Transverse colon (tissue), 4 donors: Measurements from ENCODE around the gene MAST2. TPM values are rescaled to one million over a fixed set of nuclear protein-coding genes. Genes with fewer than 3 reads are reported as not detected.
A peak's percentile ranks its signal among the peaks of the same experiment; 100 is the strongest.
"Not testable (repeated sequence)": the region's sequence is repeated elsewhere in the genome, so short reads cannot be mapped to it uniquely, and the experiment has no call there.

ENCODE experiments used
- DNase-seq: peaks from one replicate; pipeline ENCODE4 v3.0.0-alpha.2; 2019
- H3K27ac ChIP-seq, 4 donors: fragments of 200-600 bp; sonication (generic); 2 replicates each; pipeline ENCODE4 v1.5.1; 2016 to 2018; ENCODE audit warnings: inconsistent platforms in 4 of 4
- H3K27me3 ChIP-seq: fragments of 200-600 bp; sonication (generic); 2 replicates; pipeline ENCODE4 v1.5.1; 2017; ENCODE audit warnings: inconsistent platforms
- H3K36me3 ChIP-seq, 4 donors: fragments of 200-600 bp; sonication (generic); 2 replicates each; pipeline ENCODE4 v1.5.1; 2017 to 2019; ENCODE audit warnings: inconsistent platforms in 4 of 4
- H3K4me1 ChIP-seq, 4 donors: fragments of 200-600 bp; sonication (generic); 2 replicates each; pipeline ENCODE4 v1.5.1; 2017 to 2020; ENCODE audit warnings: inconsistent platforms in 4 of 4
- H3K4me3 ChIP-seq, 4 donors: fragments of 200-600 bp; sonication (generic); 1 replicate in 1 of 4; 2 replicates in 3 of 4; pipeline versions ENCODE4 v1.5.1 to v1.6.1; 2017 to 2019; ENCODE audit warnings: inconsistent platforms in 4 of 4
- H3K9me3 ChIP-seq, 2 donors: fragments of 200-600 bp; sonication (generic); 2 replicates each; pipeline ENCODE4 v1.5.1; 2017 to 2019; ENCODE audit warnings: inconsistent platforms in 2 of 2
- CTCF ChIP-seq, 5 experiments: fragments of 200-600 bp in 3 of 5; fragments of 450-650 bp in 2 of 5; sonication (generic) in 3 of 5; IDR thresholded peaks; 1 replicate in 2 of 5; 2 replicates in 3 of 5; pipeline ENCODE4 v1.5.1; 2016 to 2017; ENCODE audit warnings: antibody characterized with exemption in 5 of 5, inconsistent platforms in 3 of 5, mild to moderate bottlenecking in 2 of 5, moderate library complexity in 1 of 5
- EP300 ChIP-seq: sonication (generic); formaldehyde crosslinking; IDR thresholded peaks from one replicate; pipeline ENCODE4 v1.6.1; 2017; ENCODE audit warnings: antibody characterized with exemption, low read depth
- POLR2A ChIP-seq: fragments of 450-650 bp; IDR thresholded peaks from one replicate; pipeline ENCODE4 v1.6.1; 2016; ENCODE audit warnings: antibody characterized with exemption, mild to moderate bottlenecking, moderate library complexity
- POLR2AphosphoS5 ChIP-seq, 3 donors: sonication (generic); formaldehyde crosslinking; IDR thresholded peaks; one replicate each; pipeline ENCODE4 v1.6.1; 2016; ENCODE audit warnings: antibody characterized with exemption in 3 of 3
- WGBS, 2 donors: methylation state at CpG; one replicate each; pipeline ENCODE4 v1.1.5; 2018; ENCODE audit warnings: low coverage in 1 of 2; 5-methylcytosine and 5-hydroxymethylcytosine counted together
- in situ Hi-C, 4 donors: fragments of 200-750 bp; cut with MboI; loops; one replicate each; pipeline versions ENCODE4 v1.15.0 to v1.15.1; 2017; ENCODE audit warnings: low sequenced_read_pairs in 3 of 4, low pct_ligation_motif_present in 1 of 4, low pct_unique_long_range_greater_than_20kb in 1 of 4
- intact Hi-C: fragments of 100-400 bp; cut with DNase I; formaldehyde crosslinking; loops from one replicate; pipeline ENCODE4 v1.15.1; 2023; ENCODE audit warnings: low total_unique reads
- total RNA-seq, 4 donors: library from RNA; depleted of rRNA; stranded (reverse); fragments of >200 nt; gene quantifications; one replicate each; pipeline ENCODE4 v1.1.0, GENCODE V29; 2016

Gene MAST2
- total RNA-seq, 4 donors from 2014 or later: 160 to 313 (median 161) TPM

GRCh38 chr1:45926330-45926729 is 122.9 kb downstream of the MAST2 start:
- Histone ChIP-seq H3K27me3 (no peaks in the 10 kb centered on the region), H3K27ac (no peak overlapping the region), H3K4me3 (no peak overlapping the region), H3K4me1 (peaks cover 4 to 28% (median 14%) of the 10 kb centered on the region in 4 donors), H3K9me3 (no peaks in the 10 kb centered on the region), H3K36me3 (no peaks in the 10 kb centered on the region)
- no peak for DNase-seq
- in situ Hi-C loops: no loop called here
- TF ChIP-seq POLR2AphosphoS5 (IDR thresholded peaks at IDR 0.05) (no peak), EP300 (no peak), POLR2A (no peak), CTCF (IDR thresholded peaks at IDR 0.05) (no peak)
- intact Hi-C loops: no loop called here
- 85 to 86% methylated on average over 2 of the region's 2 CpGs for WGBS, 2 donors

- H3K36me3 ChIP-seq, intact Hi-C loops, in situ Hi-C loops, H3K9me3 ChIP-seq, H3K27me3 ChIP-seq, H3K4me3 ChIP-seq, DNase-seq, H3K27ac ChIP-seq: not testable (repeated sequence)
- H3K4me1 ChIP-seq: peaks cover 4 to 34% (median 15%) of the 10 kb centered on the region in 4 donors
- WGBS, 2 donors: 96 to 100% methylated on average over 1 to 14 of the region's 14 CpGs
Measured at GRCh38 chr1:45927231-45927915, 124.0 kb downstream of the MAST2 start.

DNA sequence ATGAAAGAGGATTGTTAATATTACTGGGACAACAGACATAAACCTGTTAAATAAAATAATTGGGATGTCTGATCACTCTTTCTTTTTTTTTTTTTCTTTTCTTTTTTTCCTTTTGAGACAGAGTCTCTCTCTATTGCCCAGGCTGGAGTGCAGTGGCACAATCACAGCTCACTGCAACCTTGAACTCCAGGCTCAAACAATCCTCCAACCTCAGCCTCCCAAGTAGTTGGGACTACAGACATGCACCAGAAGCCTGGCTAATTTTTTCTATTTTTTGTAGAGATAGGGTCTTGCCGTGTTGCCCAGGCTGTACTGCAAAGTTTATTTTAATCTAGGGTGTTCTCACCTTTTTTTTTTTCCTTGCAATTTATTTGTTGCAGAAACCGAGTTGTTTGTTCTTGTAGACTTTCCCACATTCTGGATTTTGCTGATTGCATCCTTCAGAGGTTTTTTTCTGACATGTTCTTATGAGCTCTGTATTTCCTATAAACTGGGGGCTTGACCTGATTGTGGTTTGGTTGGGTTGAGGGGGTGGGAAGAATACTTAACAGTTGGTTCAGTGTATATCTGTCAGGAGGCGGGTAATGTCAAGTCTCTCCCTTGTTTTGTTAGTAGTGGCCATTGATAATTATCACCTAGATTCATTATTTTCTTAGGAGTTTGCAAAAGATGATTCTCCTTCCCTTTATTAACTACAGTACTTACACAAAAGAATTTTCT is 125.2 kb downstream of the MAST2 start:
- Histone ChIP-seq H3K27ac (no peak overlapping the region), H3K4me1 (peaks cover 4 to 34% (median 17%) of the 10 kb centered on the region in 4 donors), H3K36me3 (no peaks in the 10 kb centered on the region), H3K9me3 (no peaks in the 10 kb centered on the region), H3K27me3 (no peaks in the 10 kb centered on the region), H3K4me3 (no peak overlapping the region)
- no peak for TF ChIP-seq POLR2A
- no peak for TF ChIP-seq CTCF (IDR thresholded peaks at IDR 0.05)
- no peak for TF ChIP-seq EP300
- no peak for TF ChIP-seq POLR2AphosphoS5 (IDR thresholded peaks at IDR 0.05)
- WGBS, 2 donors: 80 to 84% methylated on average over 1 to 3 of the region's 3 CpGs
- no peak for DNase-seq
- in situ Hi-C loops (no loop called here), intact Hi-C loops (no loop called here)

- no peaks in the 10 kb centered on the region for H3K9me3 ChIP-seq
- H3K4me3 ChIP-seq: no peak overlapping the region
- in situ Hi-C loops: no loop called here
- H3K36me3 ChIP-seq: no peaks in the 10 kb centered on the region
- no peak for TF ChIP-seq CTCF (IDR thresholded peaks at IDR 0.05)
- no peak for TF ChIP-seq POLR2AphosphoS5 (IDR thresholded peaks at IDR 0.05)
- TF ChIP-seq POLR2A: no peak
- no peak for TF ChIP-seq EP300
- intact Hi-C loops: no loop called here
- 42% methylated on average over 2 of the region's 2 CpGs; no CpG with 5 or more reads in 1 of the 2 donors for WGBS, 2 donors
- DNase-seq: no peak
- no peaks in the 10 kb centered on the region for H3K27me3 ChIP-seq
- peak overlapping the region in 1 of 4 donors; percentile 34 for H3K27ac ChIP-seq
- H3K4me1 ChIP-seq: peaks cover 4 to 34% (median 14%) of the 10 kb centered on the region in 4 donors
Measured at GRCh38 chr1:45929257-45929687, 125.9 kb downstream of the MAST2 start.
